Measurements from ENCODE around the gene CFP.

Gene CFP

GRCh38 chrX:47597222-47597621, 32.5 kb downstream of the CFP start:
- no peak for DNase-seq

GRCh38 chrX:47596256-47596655, 33.5 kb downstream of the CFP start:
- no peak for DNase-seq

- no peak for DNase-seq
Measured at GRCh38 chrX:47595716-47596251, 33.9 kb downstream of the CFP start.

- no peak for DNase-seq
Measured at GRCh38 chrX:47593522-47593921, 36.2 kb downstream of the CFP start.

- no peak for DNase-seq
Measured at GRCh38 chrX:47590984-47591383, 38.7 kb downstream of the CFP start.

GRCh38 chrX:47587906-47588735, 41.6 kb downstream of the CFP start:
- no peak for DNase-seq

GRCh38 chrX:47587091-47587891, 42.4 kb downstream of the CFP start:
- no peak for DNase-seq

- no peak for DNase-seq
Measured at GRCh38 chrX:47586043-47586787, 43.5 kb downstream of the CFP start.

- DNase-seq = no peak
Measured at GRCh38 chrX:47585273-47585672, 44.5 kb downstream of the CFP start.

- no peak for DNase-seq
Measured at GRCh38 chrX:47584714-47585113, 45.0 kb downstream of the CFP start.

- DNase-seq = no peak
Measured at GRCh38 chrX:47583240-47583861, 46.4 kb downstream of the CFP start.

- DNase-seq = peak; percentile 95
Measured at GRCh38 chrX:47581731-47582647, 47.7 kb downstream of the CFP start, which contains the start of gene TIMP1. TIMP1 (plus strand) TSS chrX:47582436; CDS start chrX:47583416, 980 bp downstream.

- no peak for DNase-seq
Measured at GRCh38 chrX:47579537-47579936, 50.2 kb downstream of the CFP start.

GRCh38 chrX:47578692-47579091, 51.0 kb downstream of the CFP start:
- DNase-seq = no peak

- DNase-seq = no peak
Measured at GRCh38 chrX:47577901-47578300, 51.8 kb downstream of the CFP start.

GRCh38 chrX:47577424-47577823, 52.3 kb downstream of the CFP start:
- no peak for DNase-seq

- no peak for DNase-seq
Measured at GRCh38 chrX:47576021-47576898, 53.5 kb downstream of the CFP start.

GRCh38 chrX:47574547-47575301, 55.0 kb downstream of the CFP start:
- DNase-seq = peak; percentile 29

- peak; percentile 45 for DNase-seq
Measured at GRCh38 chrX:47574076-47574546, 55.6 kb downstream of the CFP start.

Data from right hindlimb (tissue), 1 donor.